GM21529 (cell line): ENCODE data around the gene GASK1A.
"Not testable (repeated sequence)": the region's sequence is repeated elsewhere in the genome, so short reads cannot be mapped to it uniquely, and the experiment has no call there.

Experiments
- ATAC-seq: cut with Tn5 transposase; IDR thresholded peaks from one replicate; pipeline ENCODE4 v1.9.1; 2021; ENCODE audit not compliant: unreplicated experiment

The GASK1A gene

DNA sequence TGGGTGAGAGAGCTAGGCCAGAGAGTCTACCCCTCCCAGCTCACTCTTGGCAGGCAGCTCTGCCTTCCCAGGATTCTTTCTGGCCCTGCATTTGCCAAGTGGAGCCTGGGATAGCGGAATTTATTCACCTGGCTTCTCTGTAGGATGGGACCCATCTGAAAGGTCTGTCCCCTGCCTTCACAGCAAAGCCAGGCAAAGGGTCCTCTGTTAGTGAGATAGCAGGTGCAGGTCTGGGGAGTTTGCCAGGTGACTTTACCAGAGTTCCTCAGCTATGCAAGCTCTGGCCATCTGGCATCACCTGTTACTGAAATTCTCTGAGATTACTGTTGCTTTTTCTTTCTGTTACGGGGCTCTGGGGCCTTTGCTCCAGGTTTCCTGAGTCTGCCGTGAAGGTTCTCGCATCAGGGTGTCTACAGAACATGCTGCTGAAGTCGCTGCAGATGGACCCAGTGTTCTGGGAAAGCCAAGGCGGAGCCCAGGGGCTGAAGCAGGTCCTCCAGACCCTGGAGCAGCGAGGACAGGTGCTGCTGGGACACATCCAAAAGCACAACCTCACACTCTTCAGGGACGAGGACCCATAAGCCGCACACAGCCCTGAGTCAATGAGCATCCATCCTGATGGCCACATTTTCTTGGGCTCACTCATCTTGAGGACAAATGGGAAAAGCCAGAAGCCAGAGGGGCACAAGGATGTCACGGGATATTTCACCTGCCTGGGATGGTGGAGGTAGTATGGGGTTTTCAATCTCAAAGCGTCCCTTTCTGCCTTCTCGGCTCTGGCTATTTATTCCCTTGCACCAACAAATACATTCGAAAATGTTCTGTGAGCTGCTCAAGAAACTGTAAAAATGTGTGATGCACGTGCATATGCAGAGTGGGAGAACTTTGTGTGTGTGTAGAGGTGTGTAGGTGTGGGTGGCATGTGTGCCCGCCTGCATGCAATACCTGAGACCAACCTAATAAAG, 77.0 kb downstream of the GASK1A start:
- no peak for ATAC-seq

DNA sequence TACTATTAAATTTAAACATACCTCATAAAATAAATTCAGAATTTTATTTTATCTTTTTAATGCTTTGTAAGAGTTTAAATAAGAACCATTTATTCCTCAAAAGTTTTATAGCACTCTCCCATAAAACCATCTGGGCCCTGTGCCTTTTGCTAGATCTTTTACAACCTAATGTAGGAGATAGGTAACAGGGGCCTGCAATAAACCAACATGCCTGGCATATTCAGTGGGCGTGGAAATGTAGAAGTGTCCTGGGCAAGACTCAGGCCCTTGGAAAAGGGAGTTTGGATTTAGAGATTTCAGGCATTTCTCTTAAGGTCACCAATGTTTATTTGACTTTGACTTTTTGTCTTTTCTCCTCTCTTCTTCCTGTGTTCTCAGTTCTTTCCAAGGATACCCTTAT, 80.3 kb downstream of the GASK1A start:
- no peak for ATAC-seq

DNA sequence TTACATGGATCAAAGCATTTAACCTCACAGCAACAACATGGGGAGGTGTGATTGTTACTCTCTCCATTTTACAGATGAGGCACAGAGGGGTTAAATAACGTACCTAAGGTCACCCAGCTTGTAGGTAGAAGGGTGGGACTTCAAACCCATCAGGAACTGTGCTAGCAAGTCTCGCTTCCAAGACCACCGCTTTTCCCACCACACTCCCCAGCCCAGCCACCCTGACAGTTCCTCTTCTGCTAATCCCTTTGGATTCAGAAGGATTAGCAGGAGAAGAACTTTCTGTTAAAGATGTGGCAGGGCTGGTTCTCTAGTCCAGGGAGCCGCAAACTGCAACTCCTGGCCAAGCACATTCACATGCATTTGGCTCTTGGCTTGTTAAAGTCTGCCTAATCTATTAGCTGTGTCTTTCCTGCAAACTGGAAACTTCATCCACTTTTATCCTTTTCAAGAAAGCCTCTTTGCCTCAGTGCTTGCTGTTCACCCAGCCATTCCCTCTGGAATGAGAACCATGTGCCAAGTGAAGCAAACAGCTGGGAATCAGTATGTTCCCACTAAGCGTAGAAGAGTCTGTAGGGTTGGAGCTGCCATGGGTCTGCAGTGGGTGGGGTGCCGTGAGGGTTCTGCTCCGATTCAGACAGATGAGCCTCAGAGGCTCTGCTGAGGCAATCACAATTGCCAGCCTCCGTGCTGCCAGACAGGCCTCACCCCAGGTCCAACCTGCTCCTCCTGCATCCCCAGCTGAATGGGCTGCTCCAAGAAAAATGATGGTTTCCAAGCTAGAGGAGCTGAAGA, 82.2 kb downstream of the GASK1A start:
- ATAC-seq: no peak

DNA sequence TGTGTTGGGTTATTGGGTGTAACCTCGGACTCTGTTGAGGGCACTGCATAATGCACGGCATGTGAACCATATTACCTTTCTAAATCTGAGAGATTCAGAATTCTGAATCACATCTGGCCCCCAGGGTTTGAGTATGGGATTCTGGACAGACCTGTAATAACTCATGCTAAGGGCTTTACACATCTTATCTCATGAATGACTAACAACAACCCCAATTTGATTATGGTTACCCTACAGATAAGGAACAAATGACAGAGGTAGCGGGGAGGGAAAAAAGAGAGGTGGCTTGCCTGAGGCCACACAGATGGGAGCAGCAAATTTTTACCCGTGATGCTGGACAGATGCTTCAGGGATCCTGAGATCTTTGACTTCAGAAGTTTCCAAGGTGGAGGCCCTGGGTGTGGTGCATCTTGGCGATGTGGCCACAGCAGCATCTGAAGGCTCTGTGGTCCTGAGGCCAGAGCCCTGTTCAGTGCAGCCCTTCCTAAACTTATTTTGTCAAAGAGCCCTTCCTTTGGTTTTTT, 83.0 kb downstream of the GASK1A start:
- ATAC-seq: no peak

DNA sequence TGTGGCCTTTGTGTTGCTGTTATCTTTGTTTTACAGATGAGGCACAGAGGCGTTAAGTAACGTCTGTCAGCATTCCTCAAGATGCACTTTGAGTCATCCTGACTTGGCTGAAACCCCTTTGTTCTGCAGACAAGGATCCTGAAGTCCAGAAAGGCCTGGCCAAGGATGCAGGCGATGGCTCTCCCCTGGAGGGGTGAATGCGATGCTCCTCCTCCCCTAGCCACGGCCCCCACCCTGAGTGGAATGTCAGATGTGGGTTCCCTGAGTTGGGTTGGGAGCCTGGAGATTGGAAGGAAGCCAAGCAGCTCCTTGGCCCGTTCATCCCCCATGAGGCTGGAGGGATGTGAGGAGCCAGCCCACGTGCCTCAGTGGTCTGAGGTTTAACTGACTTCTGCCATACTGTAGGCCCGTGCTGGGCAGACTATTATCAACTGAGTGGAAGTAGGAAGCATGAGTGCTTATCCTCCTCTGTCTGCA, 83.5 kb downstream of the GASK1A start:
- ATAC-seq: no peak

DNA sequence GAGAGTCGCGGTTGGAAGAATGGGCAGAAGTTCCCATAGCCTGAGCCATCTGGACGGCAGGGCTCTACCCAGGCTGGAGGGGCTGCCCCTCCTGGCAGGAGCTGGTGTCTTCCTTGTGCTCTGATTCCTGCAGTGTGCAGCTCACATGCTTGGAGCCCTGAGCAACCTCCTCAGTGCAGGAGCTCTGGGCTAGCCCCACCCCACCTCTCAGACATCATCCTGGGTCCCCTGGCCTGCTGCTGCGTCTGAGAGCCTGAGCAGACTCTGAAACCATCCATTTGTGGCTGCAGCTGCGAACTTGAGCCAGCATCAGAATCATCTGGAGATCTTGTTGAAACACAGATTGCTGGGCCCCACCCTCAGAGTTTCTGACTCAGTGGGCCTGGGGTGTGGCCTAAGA, 84.0 kb downstream of the GASK1A start:
- ATAC-seq: no peak

DNA sequence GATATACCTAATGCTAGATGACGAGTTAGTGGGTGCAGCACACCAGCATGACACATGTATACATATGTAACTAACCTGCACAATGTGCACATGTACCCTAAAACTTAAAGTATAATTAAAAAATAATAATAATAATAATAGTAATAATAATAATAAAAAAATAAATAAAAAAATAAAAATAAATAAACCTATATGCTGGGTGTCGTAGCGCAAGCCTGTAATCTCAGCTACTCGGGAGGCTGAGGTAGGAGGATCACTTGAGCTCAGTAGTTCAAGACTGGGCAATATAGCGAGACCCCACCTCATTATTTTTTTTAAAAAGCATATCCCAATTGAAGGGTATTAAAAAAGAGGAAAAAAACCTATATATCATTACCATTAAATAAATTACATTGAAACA, 91.6 kb downstream of the GASK1A start:
- ATAC-seq: not testable (repeated sequence)

DNA sequence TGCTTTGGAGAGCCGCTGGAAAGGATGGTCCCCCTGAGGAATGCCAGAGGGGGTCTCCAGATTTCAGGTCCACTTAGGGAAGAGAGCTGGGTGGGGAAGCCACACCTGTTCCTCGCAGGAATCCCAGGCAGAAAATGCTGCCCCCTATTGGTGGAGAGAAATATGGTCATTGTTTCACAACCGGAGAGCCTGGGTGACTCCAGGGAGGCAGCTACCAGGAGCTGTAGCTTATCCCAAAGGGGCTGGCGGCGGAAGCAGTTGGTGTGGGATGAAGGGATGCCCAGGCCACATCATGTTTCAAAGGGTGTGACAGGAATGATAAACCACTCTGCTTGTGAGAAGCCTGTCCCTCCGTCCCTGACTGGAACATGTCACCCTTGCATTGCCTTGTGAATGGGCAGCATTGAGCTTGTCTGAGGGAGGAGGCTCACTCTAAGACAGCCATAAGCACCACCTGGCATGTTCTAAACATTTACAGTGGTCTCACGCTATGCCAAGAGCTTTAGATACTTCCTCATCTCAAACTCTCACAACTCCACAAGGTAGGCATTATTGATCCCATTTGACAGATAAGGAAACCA, 92.3 kb downstream of the GASK1A start:
- ATAC-seq: no peak

DNA sequence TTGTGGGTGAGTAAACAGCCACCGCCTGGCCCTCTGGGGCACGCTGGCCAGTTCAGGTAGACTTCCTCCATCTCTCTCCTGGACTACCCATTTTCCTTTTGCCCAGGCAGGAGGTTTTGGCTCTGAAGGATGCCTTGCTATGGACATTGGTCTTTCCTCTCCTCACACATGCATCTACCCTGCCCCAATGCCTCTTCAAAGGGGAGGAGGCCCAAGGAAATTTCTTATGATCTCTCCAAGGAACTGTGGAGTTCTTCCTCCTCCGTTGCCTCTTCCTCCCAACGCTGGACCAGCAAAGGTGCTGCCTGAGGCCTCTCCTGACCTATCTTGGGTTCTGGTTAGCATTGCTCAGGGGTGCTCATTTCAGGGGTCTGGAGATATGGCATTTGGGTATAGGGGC, 93.2 kb downstream of the GASK1A start:
- no peak for ATAC-seq

DNA sequence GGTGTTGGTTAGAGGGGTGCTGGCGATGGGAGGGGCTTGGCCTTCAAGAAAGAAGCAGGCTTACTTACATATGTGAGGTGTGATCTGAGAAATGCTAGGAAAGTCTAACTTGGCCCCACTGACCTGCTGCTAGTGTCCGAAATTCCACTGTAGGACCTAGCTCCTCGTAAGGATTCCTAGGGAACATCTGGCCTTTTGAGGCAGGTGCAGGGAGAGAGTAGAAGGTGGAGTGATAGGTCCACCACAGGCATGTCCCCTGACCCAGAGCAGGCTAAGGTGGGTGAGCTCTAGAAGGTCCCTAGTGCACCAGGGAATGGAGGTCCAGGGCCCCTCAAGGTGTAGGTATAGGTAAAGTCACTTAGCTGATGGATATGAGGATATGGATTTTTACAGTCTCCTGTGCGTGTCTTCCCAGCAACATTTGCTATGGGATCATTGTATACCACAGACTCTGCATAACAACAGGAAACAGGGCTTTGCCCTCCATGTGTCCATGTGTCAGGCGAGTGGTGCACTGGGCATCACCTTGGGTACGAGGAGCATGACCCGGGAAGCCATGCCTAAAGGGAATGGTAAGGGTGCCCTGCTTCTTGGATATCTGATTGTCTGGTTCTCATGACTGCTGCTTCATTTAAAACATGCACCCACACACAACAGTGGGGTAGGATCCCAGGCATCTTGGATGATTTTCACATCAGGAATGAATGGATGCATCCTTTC, 94.2 kb downstream of the GASK1A start:
- ATAC-seq: no peak

DNA sequence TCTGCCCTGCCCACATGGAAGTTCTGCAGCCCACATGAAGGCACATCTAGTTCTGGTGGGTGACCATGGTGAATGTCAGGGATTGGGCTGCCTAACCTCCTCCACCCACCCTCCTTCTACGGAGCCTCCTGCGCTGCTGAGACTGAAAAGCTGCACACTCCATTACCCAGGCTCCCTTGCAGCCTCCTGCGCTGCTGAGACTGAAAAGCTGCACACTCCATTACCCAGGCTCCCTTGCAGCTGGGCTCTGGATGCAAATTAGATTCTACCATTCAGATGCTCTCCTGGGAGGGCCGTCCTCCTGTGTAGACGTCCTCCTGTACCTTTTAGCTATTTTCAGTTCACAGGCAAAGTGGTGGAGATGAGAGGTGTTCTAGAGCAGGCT, 94.7 kb downstream of the GASK1A start:
- ATAC-seq: no peak

DNA sequence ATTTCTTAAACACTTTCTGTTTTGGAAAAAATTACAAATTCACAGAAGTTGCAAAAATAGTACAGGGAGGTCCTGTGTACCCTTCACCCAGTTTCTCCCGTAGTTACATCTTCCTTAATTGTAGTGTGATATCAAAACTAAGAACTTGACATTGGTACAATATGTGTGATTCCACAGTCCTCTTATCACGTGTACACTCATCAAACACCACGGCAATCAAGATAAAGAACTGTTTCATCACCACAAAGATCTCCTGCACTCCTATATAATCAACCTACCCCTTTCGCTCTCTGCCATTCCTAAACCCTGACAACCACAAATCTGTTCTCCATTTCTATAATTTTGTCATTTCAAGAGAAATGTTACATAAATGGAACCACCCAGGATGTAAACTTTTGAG, 95.4 kb downstream of the GASK1A start:
- no peak for ATAC-seq

DNA sequence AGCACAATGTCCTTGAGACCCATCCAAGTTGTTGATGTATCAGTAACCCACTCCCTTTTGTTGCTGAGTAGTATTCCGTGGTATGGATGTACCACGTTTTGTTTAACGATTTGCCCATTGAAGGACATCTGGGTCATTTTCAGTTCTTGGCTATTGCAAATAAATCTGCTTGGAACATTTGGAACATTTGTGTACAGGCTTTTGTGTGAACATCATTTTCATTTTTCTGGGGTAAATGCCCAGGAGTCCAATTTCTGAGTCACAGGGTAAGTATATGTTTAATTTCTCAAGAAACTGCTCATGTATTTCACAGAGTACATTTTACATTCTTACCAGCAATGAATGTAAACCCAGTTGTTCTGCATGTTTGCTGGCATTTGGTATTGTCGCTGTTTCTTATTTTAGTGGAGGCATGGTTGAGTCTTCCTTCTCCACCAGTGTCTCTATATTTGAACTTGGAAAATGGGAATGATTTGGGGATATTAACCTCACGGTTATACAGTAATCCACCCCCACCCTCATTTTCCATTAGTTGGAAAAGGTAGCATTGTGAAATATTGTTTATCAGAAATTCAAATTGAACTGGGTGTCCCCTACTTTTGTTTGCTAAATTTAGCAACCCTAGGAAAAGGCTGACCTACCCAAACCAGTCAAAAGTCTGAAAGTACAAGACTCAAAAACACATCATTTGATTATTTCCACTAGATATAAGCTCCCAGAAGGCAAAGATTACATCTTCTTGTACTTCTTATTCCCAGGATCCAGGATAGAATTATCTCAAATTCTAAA, 96.0 kb downstream of the GASK1A start:
- ATAC-seq: no peak

DNA sequence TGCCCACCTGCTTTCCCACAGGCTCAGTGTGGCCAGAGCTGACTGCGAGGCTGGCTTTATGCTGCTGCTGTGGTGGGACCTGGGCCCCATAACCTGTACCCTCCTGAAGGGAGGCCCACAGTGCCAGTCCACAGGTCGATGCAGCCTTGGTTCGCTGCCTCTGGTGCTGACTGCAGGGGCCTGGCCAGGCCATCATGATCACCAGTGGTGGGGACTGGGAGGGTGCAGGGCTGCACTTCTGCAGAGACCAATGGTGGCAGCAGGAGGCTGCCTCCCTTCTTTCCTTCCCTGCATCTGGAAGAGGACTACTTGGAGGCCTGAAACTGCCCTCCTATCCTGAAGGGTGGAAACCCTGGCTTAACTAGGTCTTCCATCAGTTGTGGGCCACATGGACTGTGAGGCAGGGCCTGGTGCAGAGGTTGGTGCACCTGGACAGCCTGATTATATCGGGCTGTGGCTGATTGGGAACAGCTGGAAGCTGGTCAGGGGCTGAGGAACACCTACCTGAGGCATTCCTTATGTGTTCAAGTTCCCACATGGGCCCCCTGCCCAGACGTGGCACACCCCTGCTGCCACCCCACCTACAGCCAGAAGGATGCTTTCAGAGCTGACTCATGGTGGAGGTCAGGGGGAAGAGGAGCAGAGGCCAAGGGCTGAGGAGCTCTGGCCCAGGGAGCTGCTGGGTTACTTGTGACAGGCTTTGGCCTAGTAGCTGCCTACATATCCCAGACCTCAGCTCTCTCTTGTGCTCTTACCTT, 97.0 kb downstream of the GASK1A start:
- ATAC-seq: no peak

DNA sequence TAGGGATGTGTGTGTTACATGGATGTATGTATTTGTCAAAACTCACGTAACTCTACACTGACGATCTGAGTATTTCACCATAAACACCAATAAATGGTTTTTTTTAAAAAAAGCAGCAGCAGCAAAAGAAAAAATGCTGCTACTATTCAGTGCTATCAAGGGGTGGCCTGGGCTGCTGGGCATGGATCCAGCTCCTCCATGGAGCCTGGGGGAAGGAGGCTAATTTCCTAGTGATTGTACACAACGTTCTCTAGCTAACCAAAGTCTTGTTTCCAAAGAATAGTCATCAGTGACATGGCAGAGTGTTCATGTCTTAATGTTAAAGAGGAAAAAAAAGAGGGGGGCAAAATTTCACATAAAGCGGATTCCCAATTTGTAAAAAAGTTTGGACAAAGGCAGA, 97.7 kb downstream of the GASK1A start:
- ATAC-seq: no peak

DNA sequence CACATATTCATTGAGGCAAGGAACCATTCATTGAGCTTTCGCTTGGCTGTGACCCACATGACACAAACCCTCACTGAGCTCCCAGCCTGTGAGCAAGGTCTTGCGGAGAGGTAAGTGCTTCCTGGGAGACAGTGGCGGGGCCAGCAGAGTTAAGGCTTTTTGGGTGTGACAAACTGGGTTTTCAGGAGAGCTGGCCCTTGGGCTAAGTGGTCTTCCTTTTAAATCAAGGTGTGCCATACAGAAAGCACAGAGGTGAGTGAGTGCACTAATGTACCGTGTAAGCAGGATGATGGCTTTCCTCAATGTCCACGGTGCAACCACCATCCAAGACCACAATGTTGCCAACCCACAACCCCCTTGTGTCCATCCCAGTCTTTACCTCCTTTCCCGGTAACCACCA, 98.2 kb downstream of the GASK1A start:
- no peak for ATAC-seq

DNA sequence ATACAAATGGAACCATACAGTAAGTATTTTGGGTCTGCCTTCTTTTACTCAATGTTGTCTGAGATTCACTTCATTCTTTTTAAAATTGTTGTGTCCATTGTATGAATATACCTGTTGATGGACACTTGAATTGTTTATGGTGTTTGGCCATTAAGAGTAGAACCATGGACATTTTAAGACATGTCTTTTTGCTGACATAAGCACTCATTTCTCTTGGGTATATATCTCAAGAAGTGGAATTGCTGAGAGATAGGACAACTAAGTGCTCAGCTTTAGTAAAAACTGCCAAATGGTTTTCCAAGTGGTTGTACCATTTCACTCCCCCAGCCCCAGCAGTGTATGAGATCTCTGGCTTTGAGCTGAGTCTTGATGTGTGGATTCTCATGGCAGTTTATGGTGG, 98.6 kb downstream of the GASK1A start:
- ATAC-seq: no peak

DNA sequence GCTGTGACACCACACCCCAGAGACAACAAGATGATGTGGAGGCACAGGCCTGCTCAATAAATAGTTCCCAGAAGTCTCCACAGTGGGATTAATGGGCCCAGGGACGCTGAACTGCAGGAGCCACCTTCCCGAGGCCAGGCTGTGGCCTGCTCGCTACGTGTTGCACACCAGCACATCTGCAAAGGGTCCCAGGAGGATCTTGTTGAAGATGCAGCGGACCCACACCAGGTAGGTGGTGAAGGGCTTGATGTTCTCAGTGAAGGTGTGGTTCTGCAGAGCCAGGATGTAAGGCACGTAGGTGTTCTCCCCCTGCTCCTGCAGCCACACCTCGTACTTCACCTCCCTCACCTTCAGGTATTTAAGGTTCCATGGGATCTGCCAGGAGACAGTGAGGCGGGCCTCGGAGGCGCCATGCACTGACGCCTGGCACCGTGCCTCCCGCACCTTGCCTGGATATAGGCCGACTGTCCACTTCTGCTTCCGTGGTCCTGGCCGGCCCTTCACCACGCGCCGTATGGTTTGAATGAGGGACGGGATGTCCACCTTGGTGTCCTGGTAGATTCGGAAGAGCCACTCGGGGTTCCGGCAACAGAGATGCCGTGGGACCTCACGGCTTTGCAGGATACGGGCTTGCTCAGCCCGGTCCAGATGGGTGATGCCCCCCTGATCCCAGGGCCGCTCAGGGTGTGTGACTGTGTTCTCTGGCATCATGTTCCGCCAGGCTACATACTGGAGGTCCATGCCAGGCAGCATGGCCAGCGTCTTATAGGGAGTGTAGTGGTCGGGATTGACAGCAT, 100.6 kb downstream of the GASK1A start:
- ATAC-seq: no peak
